Peyer's patch (tissue), 4 donors: ENCODE data around the gene TMEM174.
"Not testable (repeated sequence)": the region's sequence is repeated elsewhere in the genome, so short reads cannot be mapped to it uniquely, and the experiment has no call there.

ENCODE experiments used
- POLR2A ChIP-seq, 2 donors: fragments of 450-650 bp; IDR thresholded peaks; one replicate each; pipeline ENCODE4 v1.5.1; 2017; ENCODE audit warnings: antibody characterized with exemption in 2 of 2, mild to moderate bottlenecking in 2 of 2, moderate library complexity in 2 of 2
- TF ChIP-seq, protein P1 (sequence below), 6 experiments: fragments of 450-650 bp in 4 of 6; fragments of 200-600 bp in 2 of 6; sonication (generic) in 1 of 6; IDR thresholded peaks; one replicate each; pipeline ENCODE4 v1.5.1; 2017 to 2019; ENCODE audit warnings: antibody characterized with exemption in 6 of 6, mild to moderate bottlenecking in 3 of 6, moderate library complexity in 1 of 6

DNA sequence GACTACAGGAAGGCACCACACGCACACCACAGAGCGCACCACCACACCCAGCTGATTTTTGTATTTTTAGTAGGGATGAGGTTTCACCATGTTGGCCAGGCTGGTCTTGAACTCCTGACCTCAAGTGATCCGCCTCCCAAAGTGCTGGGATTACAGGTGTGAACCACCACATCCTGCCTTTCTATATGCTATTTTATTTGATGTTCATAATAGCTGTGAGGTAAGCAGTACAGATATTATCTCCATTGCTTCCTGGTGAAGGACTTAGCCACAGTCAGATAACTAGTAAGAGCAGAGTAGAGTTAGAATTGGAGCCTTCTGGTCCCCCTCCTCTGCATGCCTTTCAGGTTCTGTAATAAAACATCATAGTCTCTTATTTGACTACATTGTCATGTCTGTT, 46.3 kb downstream of the TMEM174 start:
- not testable (repeated sequence) for TF ChIP-seq POLR2A (IDR thresholded peaks at IDR 0.05)
- TF ChIP-seq, protein P1, sequence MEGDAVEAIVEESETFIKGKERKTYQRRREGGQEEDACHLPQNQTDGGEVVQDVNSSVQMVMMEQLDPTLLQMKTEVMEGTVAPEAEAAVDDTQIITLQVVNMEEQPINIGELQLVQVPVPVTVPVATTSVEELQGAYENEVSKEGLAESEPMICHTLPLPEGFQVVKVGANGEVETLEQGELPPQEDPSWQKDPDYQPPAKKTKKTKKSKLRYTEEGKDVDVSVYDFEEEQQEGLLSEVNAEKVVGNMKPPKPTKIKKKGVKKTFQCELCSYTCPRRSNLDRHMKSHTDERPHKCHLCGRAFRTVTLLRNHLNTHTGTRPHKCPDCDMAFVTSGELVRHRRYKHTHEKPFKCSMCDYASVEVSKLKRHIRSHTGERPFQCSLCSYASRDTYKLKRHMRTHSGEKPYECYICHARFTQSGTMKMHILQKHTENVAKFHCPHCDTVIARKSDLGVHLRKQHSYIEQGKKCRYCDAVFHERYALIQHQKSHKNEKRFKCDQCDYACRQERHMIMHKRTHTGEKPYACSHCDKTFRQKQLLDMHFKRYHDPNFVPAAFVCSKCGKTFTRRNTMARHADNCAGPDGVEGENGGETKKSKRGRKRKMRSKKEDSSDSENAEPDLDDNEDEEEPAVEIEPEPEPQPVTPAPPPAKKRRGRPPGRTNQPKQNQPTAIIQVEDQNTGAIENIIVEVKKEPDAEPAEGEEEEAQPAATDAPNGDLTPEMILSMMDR (IDR thresholded peaks at IDR 0.05): not testable (repeated sequence)
